HG03354 (cell line): Measurements from ENCODE around the gene TAS2R46.
A peak's percentile ranks its signal among the peaks of the same experiment; 100 is the strongest.
"Not testable (repeated sequence)": the region's sequence is repeated elsewhere in the genome, so short reads cannot be mapped to it uniquely, and the experiment has no call there.

Experiments used
- ATAC-seq: cut with Tn5 transposase; IDR thresholded peaks from one replicate; pipeline ENCODE4 v1.9.1; 2021; ENCODE audit warnings: mild to moderate bottlenecking; ENCODE audit not compliant: unreplicated experiment, poor library complexity, severe bottlenecking

TAS2R46 gene, protein sequence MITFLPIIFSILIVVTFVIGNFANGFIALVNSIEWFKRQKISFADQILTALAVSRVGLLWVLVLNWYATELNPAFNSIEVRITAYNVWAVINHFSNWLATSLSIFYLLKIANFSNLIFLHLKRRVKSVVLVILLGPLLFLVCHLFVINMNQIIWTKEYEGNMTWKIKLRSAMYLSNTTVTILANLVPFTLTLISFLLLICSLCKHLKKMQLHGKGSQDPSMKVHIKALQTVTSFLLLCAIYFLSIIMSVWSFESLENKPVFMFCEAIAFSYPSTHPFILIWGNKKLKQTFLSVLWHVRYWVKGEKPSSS

DNA sequence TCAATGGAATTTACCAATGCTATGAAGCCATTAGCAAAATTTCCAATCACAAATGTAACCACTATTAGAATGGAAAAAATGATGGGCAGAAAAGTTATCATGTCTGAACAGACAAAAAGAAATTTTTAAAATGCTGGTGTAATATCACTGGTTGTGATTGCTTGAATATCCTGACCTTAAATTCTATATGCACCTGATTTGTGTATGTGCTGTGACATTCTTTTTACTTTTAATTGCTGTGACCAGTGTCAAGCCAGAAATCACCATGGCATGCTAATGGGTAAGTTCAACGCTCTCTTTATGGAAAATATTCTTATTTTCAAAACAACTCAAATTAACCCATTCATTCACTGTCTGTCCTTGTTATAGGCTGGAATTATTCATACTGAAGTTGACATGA, at the start of gene TAS2R46:
Gene TAS2R46, minus strand, starts transcription at position 101 of the 400 bp plus-strand sequence. Its CDS starts 0 bp downstream, at position 101.
- ATAC-seq: not testable (repeated sequence)

DNA sequence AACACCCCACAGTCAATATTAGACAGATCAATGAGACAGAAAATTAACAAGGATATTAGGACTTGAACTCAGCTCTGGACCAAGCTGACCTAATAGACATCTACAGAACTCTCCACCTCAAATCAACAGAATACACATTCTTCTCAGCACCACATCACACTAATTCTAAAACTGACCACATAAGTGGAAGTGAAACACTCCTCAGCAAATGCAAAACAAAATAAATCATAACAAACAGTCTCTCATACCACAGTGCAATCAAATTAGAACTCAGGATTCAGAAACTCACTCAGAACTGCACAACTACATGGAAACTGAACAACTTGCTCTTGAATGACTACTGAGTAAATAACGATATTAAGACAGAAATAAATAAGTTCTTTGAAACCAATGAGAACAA, 49.1 kb upstream of the TAS2R46 start:
- ATAC-seq: not testable (repeated sequence)

DNA sequence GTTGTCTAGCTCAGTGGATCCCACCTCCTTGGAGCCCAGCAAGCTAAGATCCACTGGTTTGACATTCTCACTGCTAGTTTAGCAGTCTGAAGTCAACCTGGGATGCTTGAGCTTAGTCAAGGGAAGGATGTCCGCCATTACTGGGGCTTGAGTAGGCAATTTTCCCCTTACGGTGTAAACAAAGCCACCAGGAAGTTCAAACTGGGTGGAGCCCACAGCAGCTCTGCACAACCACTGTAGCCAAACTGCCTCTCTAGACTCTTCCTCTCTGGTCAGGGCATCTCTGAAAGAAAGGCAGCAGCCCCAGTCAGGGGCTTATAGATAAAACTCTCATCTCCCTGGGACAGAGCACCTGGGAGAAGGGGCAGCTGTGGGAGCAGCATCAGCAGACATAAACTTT, 46.8 kb upstream of the TAS2R46 start:
- ATAC-seq: no peak

DNA sequence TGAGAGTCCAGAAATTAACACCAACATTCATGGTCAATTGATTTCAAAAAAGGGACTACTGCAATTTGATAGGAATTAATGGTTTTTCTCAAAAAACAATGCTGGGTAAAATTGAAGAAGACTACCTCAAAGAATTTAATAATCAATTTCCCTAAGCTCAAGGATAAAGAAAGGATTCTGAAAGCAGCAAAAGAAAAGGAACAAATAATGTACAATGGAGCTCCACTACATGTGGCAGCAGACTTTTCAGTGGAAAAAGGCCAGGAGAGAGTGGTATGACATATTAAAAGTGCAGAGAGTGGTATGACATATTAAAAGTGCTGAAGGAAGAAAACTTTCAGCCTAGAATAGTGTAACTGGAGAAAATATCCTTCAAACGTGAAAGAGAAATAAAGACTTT, 45.6 kb upstream of the TAS2R46 start:
- no peak for ATAC-seq

DNA sequence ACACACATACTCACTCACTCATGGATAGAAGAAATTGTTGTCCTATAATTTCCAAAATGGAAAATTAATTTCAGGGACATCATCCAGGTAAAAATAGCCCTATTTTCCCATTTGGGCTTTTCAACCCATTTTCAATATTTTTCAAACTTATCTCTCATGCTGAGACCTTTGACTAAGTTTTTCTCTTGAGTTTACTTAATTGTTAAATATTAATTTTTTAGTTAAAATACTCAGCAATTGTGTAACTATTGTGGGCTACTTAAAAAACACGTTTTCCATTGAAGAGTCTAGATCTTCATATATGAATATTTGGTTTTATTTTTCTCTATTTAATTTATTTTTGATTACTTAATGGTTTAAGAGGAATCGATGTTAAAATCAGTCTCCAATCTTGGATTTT, 44.2 kb upstream of the TAS2R46 start:
- ATAC-seq: no peak

DNA sequence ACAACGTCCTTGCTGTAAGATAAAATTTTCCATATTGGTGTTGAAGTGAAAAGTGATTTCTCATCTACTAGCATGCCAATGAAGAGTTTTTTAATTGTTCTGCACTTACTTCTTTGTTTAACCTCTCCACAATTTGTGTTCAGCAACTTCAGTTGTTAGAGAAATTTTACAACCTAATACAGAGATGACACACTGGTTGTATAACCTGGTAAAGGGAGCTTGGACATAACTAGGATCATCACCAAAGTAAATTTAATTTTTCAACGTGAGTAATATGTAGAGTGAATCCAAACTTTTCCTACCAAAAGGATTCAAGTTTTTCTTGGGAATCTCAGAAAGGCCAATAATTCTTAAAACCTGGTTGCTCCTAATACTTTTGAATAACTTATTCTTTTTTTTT, 43.5 kb upstream of the TAS2R46 start:
- no peak for ATAC-seq

DNA sequence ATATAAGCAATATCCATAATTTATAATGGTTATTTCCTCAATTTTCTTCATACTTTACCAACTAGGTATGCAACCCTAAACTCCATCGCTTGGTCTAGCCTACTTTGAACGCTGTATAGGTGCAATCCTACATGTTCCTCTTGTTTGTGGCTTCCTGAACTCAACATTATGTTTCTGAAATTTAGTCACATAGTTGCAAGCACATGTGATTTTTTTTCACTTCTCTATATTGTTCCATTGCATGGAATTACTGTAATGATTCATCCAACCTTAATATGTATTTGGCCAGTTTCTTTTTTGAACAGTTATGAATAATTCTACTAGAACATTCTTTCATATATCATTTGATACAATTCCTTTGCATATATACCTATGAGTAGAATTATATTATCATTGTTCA, 32.8 kb upstream of the TAS2R46 start:
- ATAC-seq: peak; percentile 72

DNA sequence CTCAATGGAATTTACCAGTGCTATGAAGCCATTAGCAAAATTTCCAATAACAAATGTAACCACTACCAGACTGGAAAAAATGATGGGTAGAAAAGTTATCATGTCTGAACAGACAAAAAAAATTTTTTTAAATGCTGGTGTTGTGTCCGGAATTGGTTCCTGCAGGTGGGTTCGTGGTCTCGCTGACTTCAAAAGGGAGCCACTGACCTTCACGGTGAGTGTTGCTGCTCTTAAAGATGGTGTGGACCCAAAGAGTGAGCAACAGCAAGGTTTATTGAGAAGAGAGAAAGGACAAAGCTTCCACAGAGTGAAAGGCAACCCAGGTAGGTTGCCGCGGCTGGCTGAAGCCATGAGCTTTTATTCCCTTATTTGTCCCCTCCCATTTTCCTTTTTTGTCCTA, 30.0 kb upstream of the TAS2R46 start, which contains the start of gene TAS2R43:
Gene TAS2R43, minus strand, starts transcription at position 186 of the 400 bp plus-strand sequence. Its CDS starts 84 bp downstream, at position 102.
- no peak for ATAC-seq

DNA sequence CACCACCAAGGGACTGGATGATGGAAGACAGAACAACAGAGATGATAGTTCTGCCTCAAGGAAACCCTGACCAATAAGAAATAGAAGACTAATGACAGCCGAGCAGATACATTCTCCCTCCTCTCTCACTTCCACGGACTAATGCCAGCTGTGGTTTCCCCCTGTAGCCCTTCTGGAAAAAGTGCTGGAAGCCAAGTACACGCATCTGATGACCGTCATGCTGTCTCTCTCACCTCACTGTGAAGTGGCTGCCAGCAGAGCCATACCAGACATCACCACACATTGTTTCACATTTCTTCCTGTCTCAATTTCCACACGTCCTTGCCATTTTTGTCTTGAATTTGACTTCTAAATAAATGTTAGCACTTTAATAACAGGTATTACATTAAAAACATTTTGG, 27.2 kb upstream of the TAS2R46 start:
- ATAC-seq: no peak

DNA sequence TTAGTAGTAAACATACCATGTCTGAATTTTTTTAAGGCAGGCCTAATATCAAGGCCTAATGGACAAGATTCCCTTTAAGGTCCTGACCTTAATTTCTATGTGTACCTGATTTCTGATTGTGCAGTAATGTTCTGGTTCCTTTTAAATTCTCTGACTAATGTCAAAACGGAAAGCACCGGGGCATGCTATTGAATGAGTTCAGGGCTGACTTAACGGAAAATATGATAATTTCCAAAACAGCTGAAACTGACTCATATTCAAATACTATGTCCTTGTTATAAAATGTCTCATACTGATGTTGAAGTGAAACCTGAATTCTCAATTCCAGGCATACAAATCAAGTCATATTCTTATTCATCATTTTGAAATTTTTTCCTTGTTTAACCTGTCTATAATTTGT, 23.3 kb upstream of the TAS2R46 start:
- ATAC-seq: peak; percentile 90

DNA sequence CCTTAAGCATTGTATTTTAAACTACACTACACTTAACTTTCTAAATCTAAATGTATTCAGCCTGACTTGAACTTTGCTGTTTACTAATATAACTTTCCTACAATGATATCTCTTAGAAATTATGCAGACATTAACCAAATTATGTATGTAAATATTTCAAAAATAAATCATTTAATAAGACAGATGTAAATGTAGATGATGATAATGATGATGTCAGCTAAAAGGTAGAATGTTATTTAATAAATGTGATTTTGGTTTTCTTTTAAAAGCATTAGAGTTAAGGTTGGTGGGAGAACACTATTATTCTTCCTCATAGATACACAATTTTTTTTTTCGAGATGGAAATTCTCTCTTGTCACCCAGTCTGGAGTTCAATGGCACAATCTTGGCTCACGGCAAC, 19.9 kb upstream of the TAS2R46 start:
- no peak for ATAC-seq

DNA sequence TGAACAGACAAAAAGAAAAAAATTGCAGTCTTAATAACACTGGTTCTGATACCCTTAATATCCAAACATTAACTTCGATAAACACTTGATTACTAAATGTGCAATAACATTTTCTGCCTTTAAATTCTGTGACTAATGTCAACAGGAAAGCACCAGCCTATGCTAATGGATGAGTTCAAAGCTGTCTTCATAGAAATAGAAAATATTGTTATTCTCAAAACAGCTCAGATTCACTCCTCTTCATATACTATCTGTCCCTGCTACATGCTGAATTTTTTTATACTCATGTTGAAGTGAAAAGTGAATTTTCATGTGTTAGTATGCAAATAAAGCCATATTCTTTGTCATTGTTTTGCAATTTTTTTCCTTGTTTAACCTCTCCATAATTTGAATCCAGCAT, 16.2 kb upstream of the TAS2R46 start:
- ATAC-seq: no peak

DNA sequence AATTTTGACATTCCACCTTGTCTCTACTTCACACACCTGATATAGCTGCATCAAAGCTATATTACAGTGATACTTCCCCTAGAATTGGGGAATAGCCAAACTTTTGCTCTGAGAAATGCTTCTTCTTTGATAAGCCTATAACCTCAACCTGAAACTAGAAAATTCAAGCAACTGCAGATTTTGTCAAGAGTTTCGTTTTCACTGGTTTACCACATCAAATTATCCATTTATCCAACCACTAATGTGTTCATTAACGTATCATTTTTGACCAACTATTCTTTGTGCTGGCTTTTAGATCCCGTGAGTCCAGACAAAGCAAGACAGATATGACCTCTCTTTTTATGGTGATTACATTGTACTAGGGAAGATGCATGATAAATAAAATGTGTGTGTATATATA, 13.5 kb upstream of the TAS2R46 start:
- peak; percentile 81 for ATAC-seq

DNA sequence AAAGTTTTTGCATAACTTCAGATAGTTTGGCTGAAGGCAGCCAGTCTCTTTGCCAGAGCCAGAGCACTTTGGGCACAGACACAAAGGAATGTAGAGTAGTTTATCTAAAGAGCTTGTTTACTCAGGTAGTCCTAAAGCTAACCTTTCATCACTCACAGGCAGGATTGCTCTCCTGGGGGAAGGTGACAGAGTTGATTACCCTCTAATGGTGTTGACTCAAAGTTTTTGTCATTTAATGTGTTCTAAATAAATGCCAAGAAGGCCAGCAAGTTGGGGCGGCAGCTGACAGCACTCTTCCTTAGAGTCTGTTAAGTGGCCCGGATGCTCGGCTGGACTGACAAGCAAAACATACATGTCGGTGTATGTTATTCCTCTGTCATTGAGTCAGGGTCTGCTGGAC, 9.3 kb upstream of the TAS2R46 start:
- no peak for ATAC-seq

DNA sequence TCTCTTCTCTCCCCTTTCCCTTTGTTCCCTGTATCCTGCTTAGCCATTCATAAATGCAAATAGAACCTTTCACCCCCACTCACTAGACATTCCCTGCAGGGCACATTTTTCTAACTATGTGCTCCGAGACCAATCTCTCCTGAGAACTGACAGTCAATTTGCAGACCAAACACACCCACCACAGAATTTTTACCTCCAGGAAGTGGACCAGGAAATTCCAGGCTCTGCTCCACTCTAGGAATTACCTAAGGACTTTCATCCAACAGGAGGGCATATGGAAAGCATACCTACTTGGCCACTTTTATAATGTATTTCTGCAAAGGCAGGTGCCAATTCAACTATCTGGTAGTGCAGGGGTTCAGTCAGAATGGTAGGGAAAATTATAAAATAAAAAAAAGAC, 8.9 kb upstream of the TAS2R46 start:
- no peak for ATAC-seq

DNA sequence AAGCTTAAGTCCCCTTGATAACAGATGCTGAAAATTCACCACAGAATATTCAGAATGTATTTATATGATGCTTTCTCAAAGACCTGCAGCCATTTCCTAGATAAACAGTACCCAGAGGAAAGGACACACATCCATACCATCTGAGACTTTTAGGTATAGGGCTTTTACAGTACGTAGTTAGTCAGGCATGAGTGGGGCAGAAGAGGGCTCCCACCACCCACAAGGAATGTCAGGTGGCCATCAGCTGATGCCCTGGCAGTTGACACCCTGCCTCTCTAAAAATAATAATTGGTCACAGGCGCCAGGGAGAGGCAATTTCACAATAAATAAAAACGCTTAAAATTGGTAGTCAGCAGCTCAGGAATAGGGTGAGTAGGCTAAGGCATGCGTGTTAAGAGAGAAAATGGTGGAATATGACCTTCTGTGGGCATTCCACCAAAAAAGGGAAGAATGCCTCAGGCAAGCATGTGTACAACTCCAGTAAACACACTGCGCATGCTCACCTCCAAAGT, 7.8 kb upstream of the TAS2R46 start:
- ATAC-seq: no peak

DNA sequence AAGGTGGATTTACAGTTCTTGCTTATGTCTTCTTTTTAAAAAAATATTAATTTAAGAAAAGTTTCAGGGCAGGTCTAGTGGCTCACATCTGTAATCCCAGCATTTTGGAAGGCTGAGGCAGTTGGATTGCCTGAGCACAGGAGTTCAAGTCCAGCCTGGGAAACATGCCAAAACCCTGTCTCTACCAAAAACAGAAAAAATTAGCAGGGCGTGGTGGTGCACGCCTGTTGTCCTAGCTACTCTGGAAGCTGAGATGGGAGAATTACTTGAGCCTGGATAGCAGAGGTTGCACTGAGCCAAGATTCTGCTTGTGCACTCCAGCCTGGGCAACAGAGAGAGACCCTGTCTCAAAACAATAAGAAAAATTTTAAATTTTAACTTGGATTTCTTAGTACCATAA, 5.4 kb upstream of the TAS2R46 start:
- ATAC-seq: no peak

DNA sequence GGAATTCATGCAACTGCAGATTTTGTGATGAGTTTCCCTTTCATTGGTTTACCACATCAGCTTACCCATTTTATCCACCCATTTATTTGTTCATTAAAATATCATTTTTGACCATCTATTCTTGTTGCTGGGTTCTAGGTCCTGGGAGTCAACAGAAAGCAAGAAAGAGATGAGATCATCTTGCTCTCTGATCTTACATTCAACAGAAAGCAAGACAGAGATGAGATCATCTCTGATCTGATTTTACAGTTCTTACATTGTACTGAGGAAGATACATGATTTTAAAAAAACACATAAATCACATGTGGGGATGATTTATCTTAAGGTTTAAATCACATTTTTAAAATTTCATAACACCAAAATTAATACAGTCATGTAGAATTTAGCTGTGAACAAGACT, 2.3 kb downstream of the TAS2R46 start:
- ATAC-seq: no peak

DNA sequence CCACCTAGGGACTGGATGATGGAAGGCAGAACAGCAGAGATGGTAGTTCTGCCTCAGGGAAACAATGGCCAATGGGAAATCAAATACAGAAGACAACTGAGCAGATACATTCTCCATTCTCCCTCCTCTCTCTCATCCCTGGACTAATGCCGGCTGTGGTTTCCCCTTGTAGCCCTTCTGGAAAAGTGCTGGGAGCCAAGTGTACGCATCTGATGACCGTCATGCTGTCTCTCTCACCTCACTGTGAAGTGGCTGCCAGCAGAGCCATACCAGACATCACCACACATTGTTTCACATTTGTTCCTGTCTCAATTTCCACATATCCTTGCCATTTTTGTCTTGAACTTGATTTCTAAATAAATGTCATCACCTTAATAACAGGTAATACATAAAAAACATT, 3.1 kb downstream of the TAS2R46 start:
- no peak for ATAC-seq

DNA sequence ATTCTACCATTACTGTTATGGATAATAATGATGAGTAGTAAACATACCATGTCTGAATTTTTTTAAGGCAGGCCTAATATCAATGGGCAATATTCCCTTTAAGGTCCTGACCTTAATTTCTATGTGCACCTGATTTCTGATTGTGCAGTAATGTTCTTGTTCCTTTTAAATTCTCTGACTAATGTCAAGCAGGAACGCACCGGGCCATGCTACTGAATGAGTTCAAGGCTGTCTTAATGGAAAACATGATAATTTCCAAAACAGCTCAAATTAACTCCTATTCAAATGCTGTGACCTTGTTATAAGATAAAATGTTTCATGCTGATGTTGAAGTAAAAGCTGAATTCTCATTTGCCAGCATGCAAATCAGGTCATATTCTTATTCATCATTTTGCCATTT, 6.8 kb downstream of the TAS2R46 start:
- ATAC-seq: no peak

DNA sequence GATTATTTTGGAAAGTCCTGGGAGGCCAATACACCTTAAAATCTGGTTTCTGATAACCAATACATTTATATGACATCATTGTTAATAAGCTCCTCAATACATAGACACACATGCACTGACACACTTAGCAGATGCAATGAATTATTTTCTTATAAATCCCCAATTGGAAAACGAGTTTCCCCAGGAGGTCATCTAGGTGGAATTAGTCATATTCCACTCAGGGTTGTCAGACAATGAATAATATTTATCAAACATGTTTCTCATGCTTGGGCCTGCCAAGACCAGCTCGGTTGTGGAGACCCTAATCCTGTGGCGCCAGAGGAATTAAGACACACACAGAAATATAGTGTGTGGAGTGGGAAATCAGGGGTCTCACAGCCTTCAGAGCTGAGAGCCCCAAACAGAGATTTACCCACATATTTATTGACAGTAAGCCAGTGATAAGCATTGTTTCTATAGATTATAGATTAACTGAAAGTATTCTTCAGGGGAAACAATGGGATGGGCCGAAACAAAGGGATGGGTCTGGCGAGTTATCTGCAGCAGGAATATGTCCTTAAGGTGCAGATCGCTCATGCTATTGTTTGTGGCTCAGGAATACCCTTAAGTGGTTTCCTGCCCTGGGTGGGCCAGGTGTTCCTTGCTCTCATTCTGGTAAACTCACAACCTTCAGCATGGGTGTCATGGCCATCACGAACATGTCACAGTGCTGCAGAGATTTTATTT, 12.1 kb downstream of the TAS2R46 start:
- ATAC-seq: not testable (repeated sequence)
